HT1080 (cell line): ENCODE data around the gene TNS4. TPM values are rescaled to one million over a fixed set of nuclear protein-coding genes. Genes with fewer than 3 reads are reported as not detected.

Experiments
- DNase-seq: peaks from one replicate; pipeline ENCODE4 v3.0.0-alpha.2; 2015; ENCODE audit warnings: low read depth
- total RNA-seq: library from RNA; depleted of rRNA; stranded (reverse); fragments of >200 nt; shearing (Covaris generic); gene quantifications from 2 replicates; pipeline ENCODE4 v1.2.3, GENCODE V29; 2014

TNS4 gene
- total RNA-seq, 1 experiment from 2014 or later, result 0.95 TPM

- DNase-seq, result peak; percentile 93
These were observed 43.2 kb downstream of the TNS4 start for GRCh38 chr17:40457964-40458791.

GRCh38 chr17:40457369-40457768, 44.1 kb downstream of the TNS4 start:
- no peak for DNase-seq

- no peak for DNase-seq
These were observed 44.9 kb downstream of the TNS4 start for GRCh38 chr17:40456396-40456951.

- no peak for DNase-seq
These were observed 46.8 kb downstream of the TNS4 start for GRCh38 chr17:40454613-40454995.

GRCh38 chr17:40453881-40454612, 47.4 kb downstream of the TNS4 start:
- DNase-seq, result peak; percentile 95

- DNase-seq, result peak; percentile 71
These were observed 48.5 kb downstream of the TNS4 start for GRCh38 chr17:40452921-40453378.

GRCh38 chr17:40452216-40452787, 49.1 kb downstream of the TNS4 start:
- DNase-seq, result peak; percentile 42

- DNase-seq, result no peak
These were observed 50.0 kb downstream of the TNS4 start for GRCh38 chr17:40451420-40451819.

GRCh38 chr17:40450175-40450574, 51.2 kb downstream of the TNS4 start:
- DNase-seq, result peak; percentile 29

- DNase-seq, result no peak
These were observed 52.7 kb downstream of the TNS4 start for GRCh38 chr17:40448639-40449261.

- peak; percentile 26 for DNase-seq
These were observed 53.2 kb downstream of the TNS4 start for GRCh38 chr17:40448213-40448638.

GRCh38 chr17:40447806-40448205, 53.6 kb downstream of the TNS4 start:
- DNase-seq, result no peak

- DNase-seq, result no peak
These were observed 54.2 kb downstream of the TNS4 start for GRCh38 chr17:40447148-40447644.

- DNase-seq, result no peak
These were observed 55.5 kb downstream of the TNS4 start for GRCh38 chr17:40445751-40446468.

- DNase-seq, result no peak
These were observed 57.2 kb downstream of the TNS4 start for GRCh38 chr17:40443988-40444899.

- no peak for DNase-seq
These were observed 58.0 kb downstream of the TNS4 start, which contains the start of gene IGFBP4 for GRCh38 chr17:40443196-40443987. Gene IGFBP4 (plus strand): TSS chr17:40443450. CDS start chr17:40443736, 286 bp downstream.

GRCh38 chr17:40442392-40443195, 58.8 kb downstream of the TNS4 start:
- no peak for DNase-seq

- no peak for DNase-seq
These were observed 61.3 kb downstream of the TNS4 start for GRCh38 chr17:40440166-40440565.
